ENCODE results near the gene CNOT6L.

DNA sequence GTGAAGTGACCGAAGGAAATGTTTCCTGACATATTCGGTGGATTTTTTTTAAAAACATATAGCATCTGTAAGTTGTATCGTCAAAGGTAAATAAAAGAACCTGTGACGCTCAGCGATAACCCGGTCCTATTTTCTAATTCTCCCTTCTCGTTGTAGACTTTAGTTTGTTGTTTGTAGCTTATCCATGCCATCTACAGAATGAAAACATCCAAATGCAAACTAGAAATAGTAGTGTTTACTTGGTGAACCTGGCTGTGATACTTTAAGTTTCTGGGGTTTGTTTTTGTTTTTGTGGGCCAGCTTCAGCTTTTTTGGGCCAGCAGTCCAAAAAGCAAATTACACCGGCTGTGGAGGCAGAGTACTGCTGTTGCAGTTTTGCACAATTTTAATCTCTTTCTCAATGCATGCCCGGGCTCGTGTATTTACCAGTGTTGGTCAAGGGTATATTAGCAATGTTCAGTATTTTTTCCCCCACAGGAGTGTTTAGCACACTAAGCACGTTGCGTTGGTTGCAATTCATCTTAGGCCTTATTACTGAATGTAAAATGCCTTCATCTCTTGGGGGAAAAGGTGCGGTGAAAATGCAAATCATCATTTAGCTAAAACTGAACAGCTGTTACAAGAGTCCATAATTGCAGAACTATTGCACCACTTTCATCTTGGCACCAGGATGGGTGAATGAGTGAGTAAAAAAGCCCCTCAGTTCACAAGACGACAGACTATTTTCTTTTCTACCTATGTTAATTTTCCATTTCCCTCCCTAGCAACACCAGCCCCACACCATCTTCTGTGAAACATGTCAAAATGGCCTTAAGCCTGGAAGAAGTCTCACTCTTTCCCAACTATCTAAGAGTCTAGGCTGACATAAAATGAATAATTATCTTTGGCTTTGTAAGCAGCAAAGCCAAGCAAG, 1.7 kb upstream of the CNOT6L start:
- no peak for TF ChIP-seq POLR2AphosphoS5 (IDR thresholded peaks at IDR 0.05; ENCODE audit: low read depth)
- TF ChIP-seq, protein P1, sequence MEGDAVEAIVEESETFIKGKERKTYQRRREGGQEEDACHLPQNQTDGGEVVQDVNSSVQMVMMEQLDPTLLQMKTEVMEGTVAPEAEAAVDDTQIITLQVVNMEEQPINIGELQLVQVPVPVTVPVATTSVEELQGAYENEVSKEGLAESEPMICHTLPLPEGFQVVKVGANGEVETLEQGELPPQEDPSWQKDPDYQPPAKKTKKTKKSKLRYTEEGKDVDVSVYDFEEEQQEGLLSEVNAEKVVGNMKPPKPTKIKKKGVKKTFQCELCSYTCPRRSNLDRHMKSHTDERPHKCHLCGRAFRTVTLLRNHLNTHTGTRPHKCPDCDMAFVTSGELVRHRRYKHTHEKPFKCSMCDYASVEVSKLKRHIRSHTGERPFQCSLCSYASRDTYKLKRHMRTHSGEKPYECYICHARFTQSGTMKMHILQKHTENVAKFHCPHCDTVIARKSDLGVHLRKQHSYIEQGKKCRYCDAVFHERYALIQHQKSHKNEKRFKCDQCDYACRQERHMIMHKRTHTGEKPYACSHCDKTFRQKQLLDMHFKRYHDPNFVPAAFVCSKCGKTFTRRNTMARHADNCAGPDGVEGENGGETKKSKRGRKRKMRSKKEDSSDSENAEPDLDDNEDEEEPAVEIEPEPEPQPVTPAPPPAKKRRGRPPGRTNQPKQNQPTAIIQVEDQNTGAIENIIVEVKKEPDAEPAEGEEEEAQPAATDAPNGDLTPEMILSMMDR (IDR thresholded peaks at IDR 0.05; ENCODE audit: insufficient read depth, low read length) = no peak
